HEK293T (cell line): ENCODE data around the gene HNRNPDL.

Experiments used
- CTCF ChIA-PET: fragments of 350-600 bp; formaldehyde crosslinking; extraction: SDS; loops from one replicate; lab custom pipeline; 2021; ENCODE audit warnings: antibody characterized with exemption, inconsistent platforms; lab: Yijun Ruan, JAX
- POLR2A ChIA-PET: fragments of 350-600 bp; formaldehyde crosslinking; extraction: SDS; loops from one replicate; lab custom pipeline; 2020; ENCODE audit warnings: antibody characterized with exemption, inconsistent platforms; lab: Yijun Ruan, JAX
- DNase-seq: peaks from one replicate; pipeline ENCODE4 v3.0.0; 2012; ENCODE audit warnings: mixed read lengths; ENCODE audit errors: extremely low spot score
- ARNT ChIP-seq: fragments of 450-650 bp; IDR thresholded peaks from 2 replicates; pipeline ENCODE4 v1.6.1; 2017; ENCODE audit warnings: mild to moderate bottlenecking
- BHLHE40 ChIP-seq: fragments of 450-650 bp; IDR thresholded peaks from 2 replicates; pipeline ENCODE4 v1.6.1; 2016; ENCODE audit warnings: mild to moderate bottlenecking, moderate library complexity, borderline replicate concordance
- CTBP1 ChIP-seq: fragments of 450-650 bp; IDR thresholded peaks from 2 replicates; pipeline ENCODE4 v1.6.1; 2016; ENCODE audit warnings: borderline replicate concordance
- ELF4 ChIP-seq: fragments of 450-650 bp; IDR thresholded peaks from 2 replicates; pipeline ENCODE4 v1.6.1; 2017; ENCODE audit warnings: antibody characterized with exemption
- FOXA1 ChIP-seq: fragments of 450-650 bp; IDR thresholded peaks from 2 replicates; pipeline ENCODE4 v1.6.1; 2016; ENCODE audit warnings: mild to moderate bottlenecking
- FOXK2 ChIP-seq: fragments of 450-650 bp; IDR thresholded peaks from 2 replicates; pipeline ENCODE4 v1.6.1; 2016; ENCODE audit warnings: mild to moderate bottlenecking
- FOXM1 ChIP-seq: fragments of 450-650 bp; IDR thresholded peaks from 2 replicates; pipeline ENCODE4 v1.6.1; 2017; ENCODE audit warnings: mild to moderate bottlenecking, borderline replicate concordance
- HDGF ChIP-seq: fragments of 450-650 bp; IDR thresholded peaks from 2 replicates; pipeline ENCODE4 v1.6.1; 2017; ENCODE audit warnings: antibody characterized with exemption, borderline replicate concordance
- L3MBTL2 ChIP-seq: fragments of 450-650 bp; conservative IDR thresholded peaks from 2 replicates; pipeline ENCODE4 v1.6.1; 2016; ENCODE audit warnings: mild to moderate bottlenecking
- LEF1 ChIP-seq: fragments of 450-650 bp; IDR thresholded peaks from 2 replicates; pipeline ENCODE4 v1.6.1; 2017; ENCODE audit warnings: mild to moderate bottlenecking, borderline replicate concordance
- NFRKB ChIP-seq: fragments of 450-650 bp; IDR thresholded peaks from 2 replicates; pipeline ENCODE4 v1.6.1; 2016; ENCODE audit warnings: mild to moderate bottlenecking, moderate library complexity
- PKNOX1 ChIP-seq: fragments of 450-650 bp; IDR thresholded peaks from 2 replicates; pipeline ENCODE4 v1.6.1; 2016
- SP1 ChIP-seq: fragments of 450-650 bp; IDR thresholded peaks from 2 replicates; pipeline ENCODE4 v1.6.1; 2017
- SUZ12 ChIP-seq: fragments of 450-650 bp; IDR thresholded peaks from 2 replicates; pipeline ENCODE4 v1.6.1; 2016; ENCODE audit warnings: mild to moderate bottlenecking
- TARDBP ChIP-seq: fragments of 450-650 bp; IDR thresholded peaks from 2 replicates; pipeline ENCODE4 v1.6.1; 2016
- ZNF384 ChIP-seq: fragments of 450-650 bp; IDR thresholded peaks from 2 replicates; pipeline ENCODE4 v1.6.1; 2016

Gene HNRNPDL

GRCh38 chr4:82462415-82462831 lies 32.2 kb upstream of the HNRNPDL start:
- ChIA-PET POLR2A (no interaction called here), CTCF (interaction anchor here (2.5 kb wide), 1 partner anchor 277 kb away, joined by 8 read pairs; no protein-coding TSS in a partner anchor)
- DNase-seq = peak; percentile 85
- TF ChIP-seq SP1 = no peak
- no peak for TF ChIP-seq BHLHE40
- TF ChIP-seq PKNOX1 = no peak
- no peak for TF ChIP-seq FOXM1
- no peak for TF ChIP-seq NFRKB
- TF ChIP-seq TARDBP = no peak
- TF ChIP-seq FOXK2 = no peak
- no peak for TF ChIP-seq HDGF
- TF ChIP-seq FOXA1 = no peak
- TF ChIP-seq SUZ12 = no peak
- TF ChIP-seq ELF4 = no peak
- TF ChIP-seq LEF1 = no peak
- TF ChIP-seq CTBP1 = no peak
- no peak for TF ChIP-seq L3MBTL2
- TF ChIP-seq ZNF384 = no peak
- no peak for TF ChIP-seq ARNT

GRCh38 chr4:82461710-82462109 lies 31.4 kb upstream of the HNRNPDL start:
- ChIA-PET CTCF (no interaction called here), POLR2A (no interaction called here)
- DNase-seq = no peak
- no peak for TF ChIP-seq ZNF384
- no peak for TF ChIP-seq FOXM1
- no peak for TF ChIP-seq LEF1

- CTCF ChIA-PET = interaction anchor here (0.7 kb wide), 1 partner anchor 280 kb away, joined by 4 read pairs; no protein-coding TSS in a partner anchor
- POLR2A ChIA-PET = no interaction called here
- TF ChIP-seq ZNF384 (no peak), L3MBTL2 (no peak), ARNT (no peak), SUZ12 (no peak), PKNOX1 (no peak), LEF1 (no peak), NFRKB (no peak), BHLHE40 (no peak), FOXA1 (no peak)
- no peak for DNase-seq
These were observed 28.5 kb upstream of the HNRNPDL start for GRCh38 chr4:82458729-82459128.

GRCh38 chr4:82457266-82457665 lies 27.0 kb upstream of the HNRNPDL start:
- no peak for DNase-seq
- TF ChIP-seq NFRKB = no peak
- no peak for TF ChIP-seq FOXK2
- no peak for TF ChIP-seq ZNF384
- TF ChIP-seq FOXM1 = no peak
- no peak for TF ChIP-seq L3MBTL2
- TF ChIP-seq FOXA1 = no peak
- TF ChIP-seq ELF4 = no peak
- ChIA-PET CTCF (no interaction called here), POLR2A (no interaction called here)

- ChIA-PET CTCF (no interaction called here), POLR2A (no interaction called here)
- TF ChIP-seq FOXK2 (no peak), BHLHE40 (no peak), PKNOX1 (no peak), LEF1 (no peak), CTBP1 (no peak), SUZ12 (no peak), NFRKB (no peak), FOXA1 (no peak), TARDBP (no peak), L3MBTL2 (no peak), HDGF (no peak), ARNT (no peak)
- DNase-seq = no peak
These were observed 21.8 kb upstream of the HNRNPDL start for GRCh38 chr4:82452026-82452425.

GRCh38 chr4:82450966-82451755 lies 20.9 kb upstream of the HNRNPDL start:
- POLR2A ChIA-PET = no interaction called here
- no peak for TF ChIP-seq LEF1
- no peak for TF ChIP-seq FOXA1
- no peak for TF ChIP-seq CTBP1
- CTCF ChIA-PET = interaction anchor here (1.1 kb wide), 1 partner anchor 288 kb away, joined by 3 read pairs; no protein-coding TSS in a partner anchor
- no peak for DNase-seq
